Kidney (tissue), 14 donors: ENCODE results near the gene LITAF. TPM values are rescaled to one million over a fixed set of nuclear protein-coding genes. Genes with fewer than 3 reads are reported as not detected.

Source experiments
- DNase-seq, 5 donors: peaks; one replicate each; pipeline ENCODE4 v3.0.0-alpha.2; 2013 to 2020
- FAIRE-seq: peaks from 2 replicates; lab custom pipeline; 2012; peaks lifted over from hg19 to GRCh38; lab: Jason Lieb, UNC
- H3K27ac ChIP-seq, 2 donors: one replicate each; pipeline ENCODE4 v1.7.0; 2013; ENCODE audit warnings: low read depth in 2 of 2, low read length in 2 of 2, inconsistent platforms in 1 of 2
- H3K27me3 ChIP-seq: one replicate; pipeline ENCODE4 v1.7.1; 2013; ENCODE audit warnings: low read length, inconsistent platforms; ENCODE audit not compliant: control insufficient read depth, insufficient read depth
- H3K36me3 ChIP-seq, 3 donors: one replicate each; pipeline versions ENCODE4 v1.7.0 to v1.7.1; 2013; ENCODE audit warnings: low read length in 3 of 3, control low read depth in 1 of 3, inconsistent platforms in 1 of 3; ENCODE audit not compliant: insufficient read depth in 3 of 3, control insufficient read depth in 2 of 3
- H3K4me1 ChIP-seq, 3 donors: one replicate each; pipeline versions ENCODE4 v1.7.0 to v1.7.1; 2013; ENCODE audit warnings: low read length in 3 of 3, inconsistent platforms in 1 of 3, low read depth in 1 of 3; ENCODE audit not compliant: control insufficient read depth in 2 of 3, insufficient read depth in 2 of 3
- H3K4me3 ChIP-seq, 3 donors: one replicate each; pipeline versions ENCODE4 v1.7.0 to v1.8.1; 2013; ENCODE audit warnings: low read length in 3 of 3, control low read depth in 1 of 3, inconsistent platforms in 1 of 3
- H3K9ac ChIP-seq, 3 donors: one replicate each; pipeline versions ENCODE4 v1.7.0 to v1.7.1; 2013; ENCODE audit warnings: low read length in 3 of 3, control low read depth in 1 of 3, inconsistent platforms in 1 of 3
- H3K9me3 ChIP-seq, 3 donors: one replicate each; pipeline versions ENCODE4 v1.7.0 to v1.7.1; 2013; ENCODE audit warnings: low read length in 3 of 3, control low read depth in 1 of 3, inconsistent platforms in 1 of 3; ENCODE audit not compliant: control insufficient read depth in 2 of 3, insufficient read depth in 1 of 3
- intact Hi-C: fragments of 100-400 bp; cut with DNase I; formaldehyde crosslinking; loops from one replicate; pipeline ENCODE4 v1.11.1; 2022
- polyA plus RNA-seq: library from polyadenylated mRNA; stranded (reverse); fragments of 350-450 nt; fragmentation: Illumina TruSeq; extraction: RNeasy Lipid Tissue Mini Kit (QIAGEN cat#74804); gene quantifications from one replicate; pipeline ENCODE4 v1.2.3, GENCODE V29; 2014; ENCODE audit warnings: low read depth, low replicate concordance; ENCODE audit not compliant: insufficient read depth
- total RNA-seq: library from RNA; stranded (reverse); fragmentation: NEBNext Ultra II Directional; extraction: Animal tissue kit (Norgen Biotek cat#: 25700); gene quantifications from one replicate; pipeline ENCODE4 v1.2.1, GENCODE V29; 2021
- TF ChIP-seq, protein P1 (sequence below): IDR thresholded peaks from 3 replicates; pipeline ENCODE4 v1.5.1; 2012; ENCODE audit warnings: mild to moderate bottlenecking, moderate library complexity, borderline replicate concordance; ENCODE audit not compliant: insufficient read depth; ENCODE audit errors: extremely low read depth
- donor health status: control.
- donor health status: control.
- donor health status: control.
- donor health status: control.
- donor health status: control.
- donor health status: DM: yes; HTN: yes; CAD: no.
- donor health status: Normal renal cell carcinoma (clear cell type).

LITAF gene
- total and polyA plus RNA-seq, 2 donors from 2014 or later = 121 to 171 TPM

DNA sequence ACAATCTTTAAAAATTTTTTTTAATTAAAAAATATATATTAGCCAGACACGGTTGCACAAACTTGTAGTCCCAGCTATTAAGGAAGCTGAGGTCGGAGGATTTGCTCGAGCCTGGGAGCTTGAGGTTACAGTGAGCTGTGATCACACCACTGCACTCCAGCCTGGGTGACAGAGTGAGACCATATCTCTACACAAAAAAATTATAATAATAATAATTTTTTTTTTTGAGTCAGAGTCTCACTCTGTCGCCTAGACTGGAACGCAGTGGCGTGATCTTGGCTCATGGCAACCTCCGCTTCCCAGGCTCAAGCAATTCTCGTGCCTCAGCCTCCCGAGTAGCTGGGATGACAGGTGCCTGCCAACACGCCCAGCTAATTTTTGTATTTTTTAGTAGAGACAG lies 23.8 kb downstream of the LITAF start:
- Histone ChIP-seq H3K9ac (no peak overlapping the region), H3K4me1 (peaks cover 3 to 27% (median 9%) of the 10 kb centered on the region in 3 donors), H3K4me3 (no peak overlapping the region), H3K9me3 (no peaks in the 10 kb centered on the region), H3K27ac (peak overlapping the region; percentile 43 to 82), H3K36me3 (no peaks in the 10 kb centered on the region), H3K27me3 (no peaks in the 10 kb centered on the region)
- TF ChIP-seq, protein P1, sequence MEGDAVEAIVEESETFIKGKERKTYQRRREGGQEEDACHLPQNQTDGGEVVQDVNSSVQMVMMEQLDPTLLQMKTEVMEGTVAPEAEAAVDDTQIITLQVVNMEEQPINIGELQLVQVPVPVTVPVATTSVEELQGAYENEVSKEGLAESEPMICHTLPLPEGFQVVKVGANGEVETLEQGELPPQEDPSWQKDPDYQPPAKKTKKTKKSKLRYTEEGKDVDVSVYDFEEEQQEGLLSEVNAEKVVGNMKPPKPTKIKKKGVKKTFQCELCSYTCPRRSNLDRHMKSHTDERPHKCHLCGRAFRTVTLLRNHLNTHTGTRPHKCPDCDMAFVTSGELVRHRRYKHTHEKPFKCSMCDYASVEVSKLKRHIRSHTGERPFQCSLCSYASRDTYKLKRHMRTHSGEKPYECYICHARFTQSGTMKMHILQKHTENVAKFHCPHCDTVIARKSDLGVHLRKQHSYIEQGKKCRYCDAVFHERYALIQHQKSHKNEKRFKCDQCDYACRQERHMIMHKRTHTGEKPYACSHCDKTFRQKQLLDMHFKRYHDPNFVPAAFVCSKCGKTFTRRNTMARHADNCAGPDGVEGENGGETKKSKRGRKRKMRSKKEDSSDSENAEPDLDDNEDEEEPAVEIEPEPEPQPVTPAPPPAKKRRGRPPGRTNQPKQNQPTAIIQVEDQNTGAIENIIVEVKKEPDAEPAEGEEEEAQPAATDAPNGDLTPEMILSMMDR = no peak
- intact Hi-C loops = no loop called here
- DNase-seq = peak in 1 of 5 donors; percentile 32
- no peak for FAIRE-seq

DNA sequence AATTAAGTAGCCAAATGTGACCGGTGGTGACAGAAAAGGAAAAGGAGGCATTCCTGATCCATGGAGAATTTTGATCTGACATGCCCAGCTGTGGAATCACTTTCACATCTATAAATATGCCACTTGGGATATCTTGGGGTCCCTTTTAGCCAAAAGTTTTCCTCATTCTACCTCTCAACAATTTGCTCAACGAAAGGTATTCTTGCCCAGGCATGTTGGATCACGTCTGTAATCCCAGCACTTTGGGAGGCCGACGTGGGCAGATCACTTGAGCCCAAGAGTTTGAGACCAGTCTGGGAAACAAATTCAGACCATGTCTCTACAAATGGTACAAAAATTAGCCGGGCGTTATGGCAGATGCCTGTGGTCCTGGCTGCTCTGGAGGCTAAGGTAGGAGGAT lies 24.3 kb downstream of the LITAF start:
- FAIRE-seq (no peak), DNase-seq (no peak)
- H3K36me3 ChIP-seq = no peaks in the 10 kb centered on the region
- TF ChIP-seq, protein P1 = no peak
- no peaks in the 10 kb centered on the region for H3K9me3 ChIP-seq
- no peak overlapping the region for H3K4me3 ChIP-seq
- no peak overlapping the region for H3K9ac ChIP-seq
- intact Hi-C loops = no loop called here
- H3K4me1 ChIP-seq = peaks cover 3 to 27% (median 13%) of the 10 kb centered on the region in 3 donors
- H3K27me3 ChIP-seq = no peaks in the 10 kb centered on the region
- peak overlapping the region; percentile 60 to 90 for H3K27ac ChIP-seq

- TF ChIP-seq, protein P1 = no peak
- Histone ChIP-seq H3K27me3 (no peaks in the 10 kb centered on the region), H3K4me3 (no peak overlapping the region), H3K36me3 (no peaks in the 10 kb centered on the region), H3K27ac (peak overlapping the region; percentile 82 to 90), H3K9ac (peak overlapping the region in 1 of 3 donors; percentile 7), H3K4me1 (peaks cover 3 to 27% (median 13%) of the 10 kb centered on the region in 3 donors), H3K9me3 (no peaks in the 10 kb centered on the region)
- intact Hi-C loops = no loop called here
- FAIRE-seq = no peak
- peak in 1 of 5 donors; percentile 12 for DNase-seq
Measured at GRCh38 chr16:11561856-11562255, 24.9 kb downstream of the LITAF start.

DNA sequence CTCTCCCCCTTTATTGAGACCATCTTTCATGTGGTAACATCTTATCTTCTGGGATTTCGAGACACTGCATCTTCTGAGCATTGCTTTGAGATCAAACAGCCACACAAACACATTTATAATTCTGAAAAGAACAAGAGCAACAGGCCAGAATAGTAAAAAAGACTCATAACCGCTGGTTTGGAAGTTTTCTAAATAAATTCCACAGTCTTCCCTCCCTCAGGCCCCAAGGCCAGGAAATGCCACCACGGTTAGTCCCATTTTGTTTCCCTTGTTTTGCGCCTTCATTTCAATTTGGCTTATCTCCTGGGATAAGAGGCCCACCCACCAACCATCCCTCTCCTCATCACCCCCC lies 25.3 kb downstream of the LITAF start:
- peaks cover 1 to 2% (median 1%) of the 10 kb centered on the region in 3 donors for H3K36me3 ChIP-seq
- TF ChIP-seq, protein P1 = no peak
- H3K9ac ChIP-seq = peak overlapping the region in 1 of 3 donors; percentile 7
- FAIRE-seq (no peak), DNase-seq (peak in 2 of 5 donors; percentile 35 to 58)
- no peak overlapping the region for H3K4me3 ChIP-seq
- no peaks in the 10 kb centered on the region for H3K27me3 ChIP-seq
- no peaks in the 10 kb centered on the region for H3K9me3 ChIP-seq
- intact Hi-C loops = no loop called here
- H3K27ac ChIP-seq = peak overlapping the region; percentile 82 to 90
- H3K4me1 ChIP-seq = peaks cover 3 to 27% (median 13%) of the 10 kb centered on the region in 3 donors
